Spleen (tissue), 7 donors: ENCODE measurements around the gene UBXN1.
"Not testable (repeated sequence)": the region's sequence is repeated elsewhere in the genome, so short reads cannot be mapped to it uniquely, and the experiment has no call there.

Experiments used
- CTCF ChIP-seq, 11 experiments: fragments of 200-600 bp in 7 of 11; fragments of 450-650 bp in 4 of 11; sonication (generic) in 4 of 11; IDR thresholded peaks in 8 of 11; conservative IDR thresholded peaks in 3 of 11; 1 replicate in 7 of 11; 2 replicates in 4 of 11; pipeline versions ENCODE4 v1.4.0 to v1.8.0; 2016 to 2021; ENCODE audit warnings: antibody characterized with exemption in 11 of 11, inconsistent platforms in 4 of 11, mild to moderate bottlenecking in 1 of 11
- POLR2A ChIP-seq, 3 donors: fragments of 450-650 bp; IDR thresholded peaks; one replicate each; pipeline ENCODE4 v1.5.1; 2017; ENCODE audit warnings: antibody characterized with exemption in 3 of 3, mild to moderate bottlenecking in 1 of 3
- POLR2AphosphoS5 ChIP-seq, 3 donors: sonication (generic); formaldehyde crosslinking; IDR thresholded peaks; one replicate each; pipeline ENCODE4 v1.5.1; 2017; ENCODE audit warnings: antibody characterized with exemption in 3 of 3
- donor health status: DM: no; HTN: no; CAD: no; lungs with moderate emphysema.
- donor health status: DM: no; HTN: no; CAD: no.
- donor health status: DM: no; HTN: no; CAD: no.

DNA sequence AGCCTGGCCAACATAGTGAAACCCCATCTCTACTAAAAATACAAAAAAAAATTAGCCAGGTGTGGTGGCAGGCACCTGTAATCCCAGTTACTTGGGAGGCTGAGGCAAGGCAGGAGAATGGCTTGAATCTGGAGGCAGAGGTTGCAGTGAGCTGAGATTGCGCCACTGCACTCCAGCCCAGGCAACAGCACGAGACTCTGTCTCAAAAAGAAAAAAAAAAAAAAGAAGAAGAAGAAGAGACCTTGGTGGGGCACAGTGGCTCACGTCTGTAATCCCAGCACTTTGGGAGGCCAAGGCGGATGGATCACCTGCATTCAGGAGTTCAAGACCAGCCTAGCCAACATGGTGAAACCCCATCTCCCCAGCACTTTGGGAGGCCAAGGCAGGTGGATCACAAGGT, 25.0 kb upstream of the UBXN1 start:
- not testable (repeated sequence) for TF ChIP-seq POLR2A (IDR thresholded peaks at IDR 0.05); CTCF (IDR thresholded peaks at IDR 0.05 in 8 of 11, conservative IDR thresholded peaks at IDR 0.05 in 3 of 11); POLR2AphosphoS5 (IDR thresholded peaks at IDR 0.05)
